Measurements from ENCODE around the gene TTBK2.
A peak's percentile ranks its signal among the peaks of the same experiment; 100 is the strongest.

Gene TTBK2

GRCh38 chr15:42725331-42725903 lies 195.2 kb downstream of the TTBK2 start:
- no peak for TF ChIP-seq CTCF (IDR thresholded peaks at IDR 0.05)

GRCh38 chr15:42724276-42724675 lies 196.3 kb downstream of the TTBK2 start:
- no peak for TF ChIP-seq CTCF (IDR thresholded peaks at IDR 0.05)

GRCh38 chr15:42723068-42723467 lies 197.5 kb downstream of the TTBK2 start:
- TF ChIP-seq CTCF (IDR thresholded peaks at IDR 0.05): peak; percentile 51

- no peak for TF ChIP-seq CTCF (IDR thresholded peaks at IDR 0.05)
These were observed 198.7 kb downstream of the TTBK2 start for GRCh38 chr15:42721916-42722315.

DNA sequence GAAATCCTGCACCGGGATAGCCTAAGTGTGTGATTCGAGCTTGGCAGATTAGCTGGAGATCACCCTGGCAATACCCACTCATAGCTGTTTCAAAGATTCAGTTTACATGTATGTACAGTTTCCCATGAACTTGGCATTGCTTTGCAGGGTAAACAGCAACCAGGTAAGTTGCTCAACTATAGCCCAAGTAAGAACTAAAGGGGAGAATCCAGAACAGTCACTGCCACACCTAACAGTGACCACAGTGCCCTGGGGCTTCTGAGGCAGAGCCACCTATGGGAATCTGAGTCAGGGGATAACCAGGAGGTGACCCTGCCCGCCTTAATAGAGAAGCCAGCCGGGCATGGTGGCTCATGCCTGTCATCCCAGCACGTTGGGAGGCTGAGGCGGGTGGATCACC lies 199.6 kb downstream of the TTBK2 start:
- TF ChIP-seq CTCF (IDR thresholded peaks at IDR 0.05): no peak

GRCh38 chr15:42720071-42720470 lies 200.5 kb downstream of the TTBK2 start:
- no peak for TF ChIP-seq CTCF (IDR thresholded peaks at IDR 0.05)

- TF ChIP-seq CTCF (IDR thresholded peaks at IDR 0.05): no peak
These were observed 201.5 kb downstream of the TTBK2 start for GRCh38 chr15:42719043-42719442.

DNA sequence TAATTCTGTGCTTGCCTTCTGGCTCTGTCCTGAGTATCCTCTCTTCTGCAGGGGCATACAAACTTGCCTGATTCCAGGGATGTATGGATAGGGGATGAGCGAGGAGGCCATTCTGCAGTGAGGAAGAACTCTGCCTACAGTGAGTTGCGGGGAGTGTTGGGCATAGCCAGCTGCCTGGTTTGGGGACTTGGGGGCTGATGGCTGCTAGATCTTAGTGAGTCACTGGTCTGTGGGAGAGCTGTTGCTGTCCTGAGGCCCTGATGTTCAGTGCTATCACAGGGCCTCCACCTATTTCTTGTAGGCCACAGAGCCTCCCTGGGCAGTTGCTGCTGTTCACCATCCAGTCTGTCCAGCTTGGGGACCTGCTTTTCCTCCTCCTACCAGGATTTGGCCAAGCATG lies 204.0 kb downstream of the TTBK2 start:
- no peak for TF ChIP-seq CTCF (IDR thresholded peaks at IDR 0.05)

Data from LNCAP (cell line).